ENCODE results near the gene AIG1.

Gene AIG1

DNA sequence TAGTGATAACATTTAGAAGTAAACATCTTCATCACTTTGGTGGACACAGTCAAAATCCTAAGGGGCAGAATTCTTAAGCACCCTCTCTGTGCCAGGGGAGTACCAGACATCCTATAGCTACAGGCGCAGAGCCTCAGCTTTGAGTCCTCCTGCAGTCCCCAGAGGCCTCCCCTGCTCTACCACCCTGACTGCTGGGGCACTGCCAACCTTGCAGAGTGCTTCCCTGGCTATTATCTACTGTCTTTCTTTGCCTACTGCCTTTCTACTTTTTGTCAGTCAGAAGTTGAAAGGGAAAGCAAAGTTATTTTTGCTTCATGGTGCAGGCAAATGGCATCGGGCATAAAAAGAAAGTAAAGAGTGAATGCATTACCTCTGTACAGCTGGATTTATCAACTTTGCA is 80.1 kb downstream of the AIG1 start:
- Histone ChIP-seq H3K27ac (no peak overlapping the region), H3K36me3 (ENCODE audit: insufficient read depth) (no peaks in the 10 kb centered on the region), H3K27me3 (ENCODE audit: insufficient read depth, low read depth) (no peaks in the 10 kb centered on the region), H2AFZ (ENCODE audit: low read depth) (no peak overlapping the region), H3K4me2 (no peak overlapping the region), H3K4me3 (IDR thresholded peaks at IDR 0.05; ENCODE audit: insufficient read depth, low read depth, low read length) (no peak overlapping the region), H4K20me1 (ENCODE audit: insufficient read depth) (no peaks in the 10 kb centered on the region), H3K79me2 (ENCODE audit: insufficient read depth, low read depth) (no peaks in the 10 kb centered on the region), H3K4me1 (ENCODE audit: low read depth, poor library complexity, severe bottlenecking) (no peaks in the 10 kb centered on the region), H3K9ac (no peak overlapping the region)
- TF ChIP-seq, protein P1, sequence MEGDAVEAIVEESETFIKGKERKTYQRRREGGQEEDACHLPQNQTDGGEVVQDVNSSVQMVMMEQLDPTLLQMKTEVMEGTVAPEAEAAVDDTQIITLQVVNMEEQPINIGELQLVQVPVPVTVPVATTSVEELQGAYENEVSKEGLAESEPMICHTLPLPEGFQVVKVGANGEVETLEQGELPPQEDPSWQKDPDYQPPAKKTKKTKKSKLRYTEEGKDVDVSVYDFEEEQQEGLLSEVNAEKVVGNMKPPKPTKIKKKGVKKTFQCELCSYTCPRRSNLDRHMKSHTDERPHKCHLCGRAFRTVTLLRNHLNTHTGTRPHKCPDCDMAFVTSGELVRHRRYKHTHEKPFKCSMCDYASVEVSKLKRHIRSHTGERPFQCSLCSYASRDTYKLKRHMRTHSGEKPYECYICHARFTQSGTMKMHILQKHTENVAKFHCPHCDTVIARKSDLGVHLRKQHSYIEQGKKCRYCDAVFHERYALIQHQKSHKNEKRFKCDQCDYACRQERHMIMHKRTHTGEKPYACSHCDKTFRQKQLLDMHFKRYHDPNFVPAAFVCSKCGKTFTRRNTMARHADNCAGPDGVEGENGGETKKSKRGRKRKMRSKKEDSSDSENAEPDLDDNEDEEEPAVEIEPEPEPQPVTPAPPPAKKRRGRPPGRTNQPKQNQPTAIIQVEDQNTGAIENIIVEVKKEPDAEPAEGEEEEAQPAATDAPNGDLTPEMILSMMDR (conservative IDR thresholded peaks at IDR 0.05; ENCODE audit: low read depth, low read length) = no peak

DNA sequence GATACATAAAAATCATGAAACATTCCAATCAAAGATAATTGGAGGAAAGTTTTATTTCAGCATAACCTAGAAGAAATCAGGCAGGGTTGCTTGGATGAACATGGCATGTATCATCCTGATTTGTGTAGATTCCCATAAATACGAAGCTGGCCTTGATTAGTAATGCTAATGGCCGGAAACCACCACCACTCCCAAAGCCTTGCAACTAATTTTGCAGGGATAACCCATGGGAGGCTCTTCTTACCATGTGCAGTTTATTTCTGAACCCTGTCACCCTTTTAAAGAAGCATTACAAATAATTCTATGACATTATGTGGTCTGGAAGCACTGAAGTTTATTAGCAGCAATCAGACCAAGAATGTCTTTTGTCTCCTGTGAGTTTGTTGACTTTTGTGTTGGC is 80.8 kb downstream of the AIG1 start:
- TF ChIP-seq, protein P1 (conservative IDR thresholded peaks at IDR 0.05; ENCODE audit: low read depth, low read length) = no peak
- Histone ChIP-seq H3K9ac (no peak overlapping the region), H3K4me2 (no peak overlapping the region), H2AFZ (ENCODE audit: low read depth) (no peak overlapping the region), H3K79me2 (ENCODE audit: insufficient read depth, low read depth) (no peaks in the 10 kb centered on the region), H3K4me3 (IDR thresholded peaks at IDR 0.05; ENCODE audit: insufficient read depth, low read depth, low read length) (no peak overlapping the region), H3K27me3 (ENCODE audit: insufficient read depth, low read depth) (no peaks in the 10 kb centered on the region), H3K4me1 (ENCODE audit: low read depth, poor library complexity, severe bottlenecking) (no peaks in the 10 kb centered on the region), H4K20me1 (ENCODE audit: insufficient read depth) (no peaks in the 10 kb centered on the region), H3K36me3 (ENCODE audit: insufficient read depth) (no peaks in the 10 kb centered on the region), H3K27ac (no peak overlapping the region)

DNA sequence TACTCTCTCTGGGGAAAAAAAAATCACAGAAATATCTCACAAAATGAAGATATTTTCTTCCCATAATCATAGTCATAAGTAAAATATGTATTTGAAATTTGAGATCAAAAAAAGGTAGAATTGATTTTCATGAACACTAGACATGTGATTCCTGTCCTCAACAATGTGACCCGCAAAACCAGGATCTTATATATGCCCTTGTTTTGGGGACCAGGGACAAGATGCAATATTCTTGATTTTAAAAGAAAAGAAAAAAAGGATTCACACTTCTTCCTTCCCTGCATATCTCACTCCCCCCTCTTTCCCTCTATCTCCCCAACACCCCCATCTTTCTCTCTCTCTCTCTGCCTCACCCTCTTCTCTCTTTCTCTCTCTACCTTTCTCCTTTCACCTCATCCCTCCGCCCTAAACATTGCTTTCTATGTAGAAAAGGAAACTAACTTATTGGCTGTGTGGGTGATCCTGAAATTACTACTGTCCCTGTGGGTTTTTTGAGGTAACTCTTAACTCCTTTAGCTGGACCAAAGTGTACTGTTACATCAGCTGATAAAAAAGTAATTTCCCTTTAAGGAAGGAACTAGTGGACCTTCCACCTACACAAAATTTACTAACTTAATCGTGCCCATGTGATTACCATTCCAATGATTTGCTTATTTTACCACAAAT is 85.6 kb downstream of the AIG1 start:
- Histone ChIP-seq H3K27me3 (ENCODE audit: insufficient read depth, low read depth) (no peaks in the 10 kb centered on the region), H3K9ac (no peak overlapping the region), H2AFZ (ENCODE audit: low read depth) (no peak overlapping the region), H3K4me3 (IDR thresholded peaks at IDR 0.05; ENCODE audit: insufficient read depth, low read depth, low read length) (no peak overlapping the region), H3K79me2 (ENCODE audit: insufficient read depth, low read depth) (no peaks in the 10 kb centered on the region), H3K27ac (no peak overlapping the region), H3K4me1 (ENCODE audit: low read depth, poor library complexity, severe bottlenecking) (no peaks in the 10 kb centered on the region), H4K20me1 (ENCODE audit: insufficient read depth) (no peaks in the 10 kb centered on the region), H3K4me2 (no peak overlapping the region), H3K36me3 (ENCODE audit: insufficient read depth) (no peaks in the 10 kb centered on the region)
- TF ChIP-seq, protein P1 (conservative IDR thresholded peaks at IDR 0.05; ENCODE audit: low read depth, low read length) = no peak

DNA sequence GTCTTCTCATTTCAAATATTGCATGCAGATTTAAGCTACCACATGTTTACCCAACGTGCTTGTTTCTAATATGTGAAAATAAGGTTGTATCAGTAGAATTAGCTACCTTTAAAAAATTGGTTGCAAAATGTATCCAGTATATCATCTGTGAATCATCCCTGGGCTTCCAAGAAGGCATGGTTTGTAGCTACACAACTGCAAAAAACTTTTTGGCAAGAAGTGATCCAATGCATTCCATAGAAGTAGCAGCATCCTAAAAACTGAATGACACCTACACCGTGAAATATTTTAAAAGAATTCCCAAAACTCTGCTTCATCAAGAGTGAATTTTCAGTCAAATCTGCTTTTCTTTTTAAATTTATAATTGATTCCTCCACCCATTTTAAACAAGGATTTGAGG is 89.1 kb downstream of the AIG1 start:
- no peaks in the 10 kb centered on the region for H3K79me2 ChIP-seq (ENCODE audit: insufficient read depth, low read depth)
- no peak overlapping the region for H3K9ac ChIP-seq
- H3K36me3 ChIP-seq (ENCODE audit: insufficient read depth) = no peaks in the 10 kb centered on the region
- no peak overlapping the region for H3K4me3 ChIP-seq (IDR thresholded peaks at IDR 0.05; ENCODE audit: insufficient read depth, low read depth, low read length)
- H3K4me1 ChIP-seq (ENCODE audit: low read depth, poor library complexity, severe bottlenecking) = no peaks in the 10 kb centered on the region
- no peaks in the 10 kb centered on the region for H4K20me1 ChIP-seq (ENCODE audit: insufficient read depth)
- TF ChIP-seq, protein P1 (conservative IDR thresholded peaks at IDR 0.05; ENCODE audit: low read depth, low read length) = no peak
- no peak overlapping the region for H3K27ac ChIP-seq
- no peak overlapping the region for H3K4me2 ChIP-seq
- no peak overlapping the region for H2AFZ ChIP-seq (ENCODE audit: low read depth)
- no peaks in the 10 kb centered on the region for H3K27me3 ChIP-seq (ENCODE audit: insufficient read depth, low read depth)
